SH-SY5Y (cell line): ENCODE data around the gene FYN.

ENCODE experiments used
- GATA2 ChIP-seq: IDR thresholded peaks from 2 replicates; pipeline ENCODE4 v1.6.1; 2011; ENCODE audit warnings: mild to moderate bottlenecking, low read depth, low read length
- GATA3 ChIP-seq: IDR thresholded peaks from 2 replicates; pipeline ENCODE4 v1.6.1; 2011; ENCODE audit warnings: low read depth, mild to moderate bottlenecking, low read length, moderate library complexity

- TF ChIP-seq GATA2, result no peak
- no peak for TF ChIP-seq GATA3
Observed at GRCh38 chr6:111900735-111901134, 27.5 kb upstream of the FYN start.
